ENCODE data around the gene GCA.

Gene GCA

DNA sequence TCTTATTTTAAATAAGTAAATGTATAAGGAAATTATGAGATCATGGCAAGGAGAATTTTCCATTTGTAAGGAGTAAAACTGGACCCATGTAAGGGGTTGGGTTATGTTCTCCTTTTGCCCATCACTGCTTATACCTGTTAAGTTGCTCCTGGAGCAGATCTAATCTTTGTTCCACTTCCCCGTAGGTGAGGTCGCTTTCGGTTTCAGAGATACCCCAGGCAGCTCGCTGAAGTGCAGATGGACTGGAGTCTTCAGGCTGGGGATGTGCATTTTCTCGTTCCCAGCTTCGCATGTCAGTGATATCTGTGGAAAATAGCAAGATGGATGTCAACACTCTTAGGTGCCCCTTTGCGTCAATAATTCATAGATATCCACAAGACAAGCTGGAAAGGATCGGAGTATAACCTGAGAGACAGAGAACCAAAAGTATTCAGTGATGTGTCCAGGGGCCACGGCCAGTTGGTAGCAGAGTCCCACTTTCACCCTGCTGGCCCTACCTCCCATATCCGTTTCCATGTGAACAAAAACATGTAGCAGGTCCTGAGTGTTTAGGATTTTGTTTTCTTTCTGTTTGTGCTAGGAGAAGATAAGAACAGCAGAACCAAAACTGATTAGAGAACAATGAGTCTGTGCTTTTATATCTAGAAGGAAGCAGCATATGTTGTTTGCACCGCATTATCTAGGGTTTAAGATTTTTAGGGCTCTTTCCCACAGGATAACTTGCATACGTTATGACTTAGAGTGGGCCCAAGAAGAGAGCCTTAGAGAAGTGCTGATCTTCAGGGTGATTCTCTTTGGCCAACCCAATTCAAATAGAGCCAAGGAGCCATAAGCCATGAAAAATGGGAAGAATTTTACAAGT, 36.0 kb downstream of the GCA start:
- Histone ChIP-seq H3K9ac (ENCODE audit: low read depth, low read length, poor library complexity) (no peak overlapping the region), H3K79me1 (ENCODE audit: low read depth, low read length) (peaks cover 1% of the 10 kb centered on the region), H3K23ac (ENCODE audit: low read depth, low read length, poor library complexity) (no peak overlapping the region), H2AK5ac (ENCODE audit: low read depth, low read length) (no peak overlapping the region), H2BK5ac (ENCODE audit: low read length) (no peak overlapping the region), H3K18ac (ENCODE audit: low read length) (no peak overlapping the region), H3K4me1 (ENCODE audit: control insufficient read depth in 2 of 2, insufficient read depth in 1 of 2, low read depth in 1 of 2, low read length in 2 of 2) (peaks cover 0 to 9% of the 10 kb centered on the region in 2 donors), H4K8ac (ENCODE audit: low read depth, low read length) (no peak overlapping the region), H4K91ac (ENCODE audit: low read depth, low read length, poor library complexity) (no peak overlapping the region), H2AFZ (ENCODE audit: low read length) (no peak overlapping the region), H3K14ac (ENCODE audit: low read length) (no peak overlapping the region), H3K4ac (ENCODE audit: low read length) (no peak overlapping the region), H3K4me3 (ENCODE audit: low read length in 2 of 2) (no peak overlapping the region), H2BK120ac (ENCODE audit: low read depth, low read length) (no peak overlapping the region), H3K27me3 (ENCODE audit: control insufficient read depth in 3 of 3, insufficient read depth in 3 of 3, low read depth in 1 of 3, low read length in 3 of 3) (no peaks in the 10 kb centered on the region), H3K9me3 (replicated peaks in 1 of 2; ENCODE audit: control insufficient read depth in 2 of 2, insufficient read depth in 1 of 2, low read depth in 1 of 2, low read length in 2 of 2) (no peaks in the 10 kb centered on the region), H3K4me2 (ENCODE audit: insufficient read depth, low read length, poor library complexity, severe bottlenecking) (no peak overlapping the region), H3K27ac (replicated peaks; ENCODE audit: low read length) (no peak overlapping the region), H2BK15ac (ENCODE audit: low read length) (no peak overlapping the region), H2BK12ac (ENCODE audit: low read length) (no peak overlapping the region), H3K36me3 (replicated peaks in 1 of 2; ENCODE audit: control insufficient read depth in 2 of 2, insufficient read depth in 2 of 2, low read length in 2 of 2) (no peaks in the 10 kb centered on the region)
- no CpG with 5 or more reads among the region's 12 CpGs for WGBS, 2 donors (ENCODE audit: extremely low coverage in 2 of 2, insufficient read length in 2 of 2, insufficient replicate concordance in 1 of 2)
- DNase-seq (ENCODE audit: low spot score), result no peak

DNA sequence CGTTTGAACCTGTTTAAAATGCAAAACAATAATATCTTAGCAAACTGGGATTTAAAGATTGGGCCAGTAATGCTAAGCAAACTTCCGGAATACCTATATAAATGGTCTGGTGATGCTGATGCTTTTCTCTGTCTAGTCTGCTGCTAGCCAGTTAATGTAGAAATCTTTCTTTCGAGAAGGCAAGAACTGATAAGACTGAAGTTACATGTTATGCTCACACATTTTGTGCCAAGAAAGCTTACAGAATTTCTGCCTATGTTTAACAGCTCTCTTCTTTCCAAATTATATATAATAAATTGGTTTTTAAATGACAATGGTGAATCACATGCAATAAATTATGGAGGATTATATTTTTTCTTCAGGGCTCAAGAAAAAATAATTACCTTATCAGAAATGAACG, 37.9 kb downstream of the GCA start:
- H3K9me3 ChIP-seq (replicated peaks in 1 of 2; ENCODE audit: control insufficient read depth in 2 of 2, insufficient read depth in 1 of 2, low read depth in 1 of 2, low read length in 2 of 2), result no peaks in the 10 kb centered on the region
- H3K18ac ChIP-seq (ENCODE audit: low read length), result no peak overlapping the region
- H2BK5ac ChIP-seq (ENCODE audit: low read length), result no peak overlapping the region
- no peak overlapping the region for H4K8ac ChIP-seq (ENCODE audit: low read depth, low read length)
- H3K36me3 ChIP-seq (replicated peaks in 1 of 2; ENCODE audit: control insufficient read depth in 2 of 2, insufficient read depth in 2 of 2, low read length in 2 of 2), result no peaks in the 10 kb centered on the region
- H4K91ac ChIP-seq (ENCODE audit: low read depth, low read length, poor library complexity), result no peak overlapping the region
- H2AFZ ChIP-seq (ENCODE audit: low read length), result peak overlapping the region; percentile 48
- peaks cover 1% of the 10 kb centered on the region for H3K79me1 ChIP-seq (ENCODE audit: low read depth, low read length)
- H2BK120ac ChIP-seq (ENCODE audit: low read depth, low read length), result no peak overlapping the region
- H3K4me3 ChIP-seq (ENCODE audit: low read length in 2 of 2), result no peak overlapping the region
- peaks cover 0 to 9% of the 10 kb centered on the region in 2 donors for H3K4me1 ChIP-seq (ENCODE audit: control insufficient read depth in 2 of 2, insufficient read depth in 1 of 2, low read depth in 1 of 2, low read length in 2 of 2)
- H3K27ac ChIP-seq (replicated peaks; ENCODE audit: low read length), result no peak overlapping the region
- no peak overlapping the region for H3K14ac ChIP-seq (ENCODE audit: low read length)
- H2AK5ac ChIP-seq (ENCODE audit: low read depth, low read length), result no peak overlapping the region
- no peak for DNase-seq (ENCODE audit: low spot score)
- no peak overlapping the region for H2BK12ac ChIP-seq (ENCODE audit: low read length)
- no CpG with 5 or more reads among the region's 4 CpGs for whole genome bisulfite sequencing, 2 donors (ENCODE audit: extremely low coverage in 2 of 2, insufficient read length in 2 of 2, insufficient replicate concordance in 1 of 2)
- H3K9ac ChIP-seq (ENCODE audit: low read depth, low read length, poor library complexity), result no peak overlapping the region
- no peak overlapping the region for H2BK15ac ChIP-seq (ENCODE audit: low read length)
- H3K23ac ChIP-seq (ENCODE audit: low read depth, low read length, poor library complexity), result no peak overlapping the region
- no peak overlapping the region for H3K4me2 ChIP-seq (ENCODE audit: insufficient read depth, low read length, poor library complexity, severe bottlenecking)
- no peak overlapping the region for H3K4ac ChIP-seq (ENCODE audit: low read length)
- no peaks in the 10 kb centered on the region for H3K27me3 ChIP-seq (ENCODE audit: control insufficient read depth in 3 of 3, insufficient read depth in 3 of 3, low read depth in 1 of 3, low read length in 3 of 3)

DNA sequence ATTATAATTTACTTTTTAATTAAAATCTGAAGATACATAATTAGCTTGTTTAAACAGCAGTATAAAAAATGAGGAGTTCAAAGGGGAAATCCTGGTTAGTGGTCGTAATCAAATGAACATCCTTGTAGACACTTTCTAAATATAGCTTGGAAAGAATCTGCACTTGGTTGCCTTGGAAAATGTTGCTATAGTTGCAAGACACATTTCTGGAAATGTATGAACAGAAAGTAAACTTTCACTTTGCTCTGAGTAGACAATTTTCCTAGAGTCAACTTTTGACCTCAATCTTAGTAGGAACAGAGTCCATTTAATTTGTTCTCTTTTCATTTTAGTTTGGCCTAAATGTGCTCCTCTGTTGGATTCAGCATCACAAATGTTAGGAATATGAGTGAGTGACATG, 38.3 kb downstream of the GCA start:
- Histone ChIP-seq H2AFZ (ENCODE audit: low read length) (no peak overlapping the region), H2BK120ac (ENCODE audit: low read depth, low read length) (no peak overlapping the region), H3K36me3 (replicated peaks in 1 of 2; ENCODE audit: control insufficient read depth in 2 of 2, insufficient read depth in 2 of 2, low read length in 2 of 2) (no peaks in the 10 kb centered on the region), H4K8ac (ENCODE audit: low read depth, low read length) (no peak overlapping the region), H3K18ac (ENCODE audit: low read length) (no peak overlapping the region), H2BK5ac (ENCODE audit: low read length) (no peak overlapping the region), H3K9me3 (replicated peaks in 1 of 2; ENCODE audit: control insufficient read depth in 2 of 2, insufficient read depth in 1 of 2, low read depth in 1 of 2, low read length in 2 of 2) (no peaks in the 10 kb centered on the region), H2AK5ac (ENCODE audit: low read depth, low read length) (no peak overlapping the region), H3K27ac (replicated peaks; ENCODE audit: low read length) (no peak overlapping the region), H3K4me1 (ENCODE audit: control insufficient read depth in 2 of 2, insufficient read depth in 1 of 2, low read depth in 1 of 2, low read length in 2 of 2) (peaks cover 0 to 9% of the 10 kb centered on the region in 2 donors), H3K4me2 (ENCODE audit: insufficient read depth, low read length, poor library complexity, severe bottlenecking) (no peak overlapping the region), H3K4ac (ENCODE audit: low read length) (no peak overlapping the region), H3K9ac (ENCODE audit: low read depth, low read length, poor library complexity) (no peak overlapping the region), H2BK15ac (ENCODE audit: low read length) (no peak overlapping the region), H4K91ac (ENCODE audit: low read depth, low read length, poor library complexity) (no peak overlapping the region), H3K27me3 (ENCODE audit: control insufficient read depth in 3 of 3, insufficient read depth in 3 of 3, low read depth in 1 of 3, low read length in 3 of 3) (no peaks in the 10 kb centered on the region), H3K79me1 (ENCODE audit: low read depth, low read length) (peaks cover 1% of the 10 kb centered on the region), H2BK12ac (ENCODE audit: low read length) (no peak overlapping the region), H3K23ac (ENCODE audit: low read depth, low read length, poor library complexity) (no peak overlapping the region), H3K4me3 (ENCODE audit: low read length in 2 of 2) (no peak overlapping the region), H3K14ac (ENCODE audit: low read length) (no peak overlapping the region)
- WGBS, 2 donors (ENCODE audit: extremely low coverage in 2 of 2, insufficient read length in 2 of 2, insufficient replicate concordance in 1 of 2), result no CpG with 5 or more reads among the region's 1 CpG
- no peak for DNase-seq (ENCODE audit: low spot score)

DNA sequence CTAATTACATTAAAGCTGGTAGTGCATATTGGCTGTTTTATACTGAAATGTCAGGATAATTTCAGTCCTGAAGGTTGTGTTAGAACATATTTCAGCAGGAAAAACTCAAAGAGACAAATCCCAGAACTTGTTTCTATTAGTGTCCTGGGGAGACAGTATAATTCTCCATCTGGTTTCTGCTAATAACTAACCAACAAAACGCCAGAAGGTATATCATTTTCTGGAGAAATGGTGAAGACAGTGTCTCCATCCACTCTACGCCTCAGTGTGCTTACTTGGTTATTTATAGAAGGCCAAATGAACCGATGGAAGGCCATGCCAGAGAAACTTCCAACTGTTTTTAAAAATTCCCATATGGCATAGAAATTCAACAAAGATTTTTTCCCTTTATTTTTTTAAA, 41.6 kb downstream of the GCA start:
- no peak overlapping the region for H2BK5ac ChIP-seq (ENCODE audit: low read length)
- no peak overlapping the region for H3K9ac ChIP-seq (ENCODE audit: low read depth, low read length, poor library complexity)
- H2AFZ ChIP-seq (ENCODE audit: low read length), result no peak overlapping the region
- no peak overlapping the region for H3K18ac ChIP-seq (ENCODE audit: low read length)
- no peak overlapping the region for H2AK5ac ChIP-seq (ENCODE audit: low read depth, low read length)
- H3K27me3 ChIP-seq (ENCODE audit: control insufficient read depth in 3 of 3, insufficient read depth in 3 of 3, low read depth in 1 of 3, low read length in 3 of 3), result no peaks in the 10 kb centered on the region
- no peaks in the 10 kb centered on the region for H3K79me1 ChIP-seq (ENCODE audit: low read depth, low read length)
- H3K4me3 ChIP-seq (ENCODE audit: low read length in 2 of 2), result no peak overlapping the region
- H4K91ac ChIP-seq (ENCODE audit: low read depth, low read length, poor library complexity), result no peak overlapping the region
- H3K4me1 ChIP-seq (ENCODE audit: control insufficient read depth in 2 of 2, insufficient read depth in 1 of 2, low read depth in 1 of 2, low read length in 2 of 2), result peaks cover 0 to 9% of the 10 kb centered on the region in 2 donors
- no peak overlapping the region for H3K23ac ChIP-seq (ENCODE audit: low read depth, low read length, poor library complexity)
- no peak overlapping the region for H2BK120ac ChIP-seq (ENCODE audit: low read depth, low read length)
- no peak overlapping the region for H3K4ac ChIP-seq (ENCODE audit: low read length)
- H3K36me3 ChIP-seq (replicated peaks in 1 of 2; ENCODE audit: control insufficient read depth in 2 of 2, insufficient read depth in 2 of 2, low read length in 2 of 2), result no peaks in the 10 kb centered on the region
- H2BK15ac ChIP-seq (ENCODE audit: low read length), result no peak overlapping the region
- no peak overlapping the region for H4K8ac ChIP-seq (ENCODE audit: low read depth, low read length)
- no peak for DNase-seq (ENCODE audit: low spot score)
- no peak overlapping the region for H3K27ac ChIP-seq (replicated peaks; ENCODE audit: low read length)
- no peak overlapping the region for H2BK12ac ChIP-seq (ENCODE audit: low read length)
- H3K14ac ChIP-seq (ENCODE audit: low read length), result no peak overlapping the region
- no CpG with 5 or more reads among the region's 3 CpGs for WGBS, 2 donors (ENCODE audit: extremely low coverage in 2 of 2, insufficient read length in 2 of 2, insufficient replicate concordance in 1 of 2)
- H3K4me2 ChIP-seq (ENCODE audit: insufficient read depth, low read length, poor library complexity, severe bottlenecking), result no peak overlapping the region
- no peaks in the 10 kb centered on the region for H3K9me3 ChIP-seq (replicated peaks in 1 of 2; ENCODE audit: control insufficient read depth in 2 of 2, insufficient read depth in 1 of 2, low read depth in 1 of 2, low read length in 2 of 2)

Measured in neuronal stem cell (in vitro differentiated cells).